ENCODE results near the gene PKNOX2. TPM values are rescaled to one million over a fixed set of nuclear protein-coding genes. Genes with fewer than 3 reads are reported as not detected.

The PKNOX2 gene
- polyA plus RNA-seq, 1 experiment = 0.02 TPM

- ChIA-PET POLR2A (no interaction called here), CTCF (interaction anchor here (1.3 to 1.6 kb wide), 4 partner anchors 9 to 34 kb away, joined by 3 to 4 read pairs (median 3); no protein-coding TSS in a partner anchor)
- no peaks in the 10 kb centered on the region for H3K36me3 ChIP-seq (ENCODE audit: control insufficient read depth, insufficient read depth, low read length)
- no peak for TF ChIP-seq CTCF (IDR thresholded peaks at IDR 0.05; ENCODE audit: insufficient read depth, low read depth, low read length)
- H3K4me3 ChIP-seq (ENCODE audit: low read depth, low read length) = no peak overlapping the region
- peak; percentile 27 for DNase-seq (ENCODE audit: low read depth)
- peaks cover under 1% of the 10 kb centered on the region; the same call in 1 of the 2 replicates for H3K27me3 ChIP-seq (ENCODE audit: control insufficient read depth, insufficient read depth, low read length)
These were observed 136.3 kb downstream of the PKNOX2 start for GRCh38 chr11:125300791-125301218.

- no peak for TF ChIP-seq CTCF (IDR thresholded peaks at IDR 0.05; ENCODE audit: insufficient read depth, low read depth, low read length)
- no peak for DNase-seq (ENCODE audit: low read depth)
- H3K27me3 ChIP-seq (ENCODE audit: control insufficient read depth, insufficient read depth, low read length) = no peaks in the 10 kb centered on the region; the same call in 1 of the 2 replicates
- no peak overlapping the region for H3K4me3 ChIP-seq (ENCODE audit: low read depth, low read length)
- CTCF ChIA-PET = interaction anchor here (1.3 to 1.6 kb wide), 3 partner anchors 8 to 33 kb away, joined by 3 to 4 read pairs (median 3); no protein-coding TSS in a partner anchor
- POLR2A ChIA-PET = no interaction called here
- no peaks in the 10 kb centered on the region for H3K36me3 ChIP-seq (ENCODE audit: control insufficient read depth, insufficient read depth, low read length)
These were observed 136.8 kb downstream of the PKNOX2 start for GRCh38 chr11:125301346-125301745.

- ChIA-PET POLR2A (no interaction called here), CTCF (no interaction called here)
- Histone ChIP-seq H3K4me3 (ENCODE audit: low read depth, low read length) (no peak overlapping the region), H3K27me3 (ENCODE audit: control insufficient read depth, insufficient read depth, low read length) (no peaks in the 10 kb centered on the region; the same call in 1 of the 2 replicates), H3K36me3 (ENCODE audit: control insufficient read depth, insufficient read depth, low read length) (no peaks in the 10 kb centered on the region)
- TF ChIP-seq CTCF (IDR thresholded peaks at IDR 0.05; ENCODE audit: insufficient read depth, low read depth, low read length) = no peak
- no peak for DNase-seq (ENCODE audit: low read depth)
These were observed 138.6 kb downstream of the PKNOX2 start for GRCh38 chr11:125303186-125303585.

- CTCF ChIA-PET = no interaction called here
- no peak for TF ChIP-seq CTCF (IDR thresholded peaks at IDR 0.05; ENCODE audit: insufficient read depth, low read depth, low read length)
- no peak for DNase-seq (ENCODE audit: low read depth)
- POLR2A ChIA-PET = no interaction called here
- H3K36me3 ChIP-seq (ENCODE audit: control insufficient read depth, insufficient read depth, low read length) = no peaks in the 10 kb centered on the region
- H3K4me3 ChIP-seq (ENCODE audit: low read depth, low read length) = no peak overlapping the region
- peaks cover under 1% of the 10 kb centered on the region; the same call in 1 of the 2 replicates for H3K27me3 ChIP-seq (ENCODE audit: control insufficient read depth, insufficient read depth, low read length)
These were observed 139.1 kb downstream of the PKNOX2 start for GRCh38 chr11:125303694-125304093.

- no peak for TF ChIP-seq CTCF (IDR thresholded peaks at IDR 0.05; ENCODE audit: insufficient read depth, low read depth, low read length)
- no peaks in the 10 kb centered on the region for H3K36me3 ChIP-seq (ENCODE audit: control insufficient read depth, insufficient read depth, low read length)
- ChIA-PET POLR2A (no interaction called here), CTCF (no interaction called here)
- H3K4me3 ChIP-seq (ENCODE audit: low read depth, low read length) = no peak overlapping the region
- peaks cover 2% of the 10 kb centered on the region; the same call in 1 of the 2 replicates for H3K27me3 ChIP-seq (ENCODE audit: control insufficient read depth, insufficient read depth, low read length)
- DNase-seq (ENCODE audit: low read depth) = no peak
These were observed 139.6 kb downstream of the PKNOX2 start for GRCh38 chr11:125304136-125304535.

Measured in BJ (cell line).